ENCODE measurements around the gene AGK. TPM values are rescaled to one million over a fixed set of nuclear protein-coding genes. Genes with fewer than 3 reads are reported as not detected.

AGK gene
- total and polyA plus RNA-seq, 12 donors, result 17.7 to 45.1 (median 38.3) TPM

- Histone ChIP-seq H3K4me1 (peaks cover 4 to 34% (median 15%) of the 10 kb centered on the region in 9 donors), H3K36me3 (peaks cover 0 to 54% (median 0%) of the 10 kb centered on the region in 9 donors), H3K9me3 (peaks cover 0 to 20% (median 0%) of the 10 kb centered on the region in 11 donors), H3K4me3 (no peak overlapping the region), H3K27ac (no peak overlapping the region), H3K27me3 (no peaks in the 10 kb centered on the region)
- DNase-seq (no peak), ATAC-seq (no peak)
- 94 to 96% methylated on average over 1 of the region's 1 CpG for WGBS, 2 donors
- intact Hi-C loops (cut with DNase I), result loop anchor here in 3 of 10 donors (10.0 kb wide), 1 partner anchor 85 kb away; no protein-coding TSS in a partner anchor
- TF ChIP-seq CTCF (IDR thresholded peaks at IDR 0.05), result no peak
Observed at GRCh38 chr7:141559961-141560360, 8.8 kb downstream of the AGK start.

GRCh38 chr7:141562036-141562435 is 10.8 kb downstream of the AGK start:
- no peak for TF ChIP-seq CTCF (IDR thresholded peaks at IDR 0.05)
- WGBS, 2 donors, result 68 to 76% methylated on average over 5 of the region's 5 CpGs
- intact Hi-C loops (cut with DNase I), result no loop called here
- Histone ChIP-seq H3K27me3 (no peaks in the 10 kb centered on the region), H3K4me1 (peaks cover 4 to 34% (median 15%) of the 10 kb centered on the region in 9 donors), H3K27ac (peak overlapping the region in 9 of 10 donors; percentile 31 to 79 (median 63)), H3K36me3 (peaks cover 0 to 54% (median 18%) of the 10 kb centered on the region in 9 donors), H3K4me3 (no peak overlapping the region), H3K9me3 (peaks cover 0 to 20% (median 0%) of the 10 kb centered on the region in 11 donors)
- peak in 7 of 8 donors; percentile 8 to 43 (median 34) for ATAC-seq
- DNase-seq, result no peak

GRCh38 chr7:141562543-141562942 is 11.3 kb downstream of the AGK start:
- Histone ChIP-seq H3K4me1 (peaks cover 4 to 36% (median 15%) of the 10 kb centered on the region in 9 donors), H3K27ac (peak overlapping the region in 9 of 10 donors; percentile 31 to 79 (median 63)), H3K9me3 (peaks cover 0 to 20% (median 0%) of the 10 kb centered on the region in 11 donors), H3K27me3 (no peaks in the 10 kb centered on the region), H3K36me3 (peaks cover 0 to 54% (median 23%) of the 10 kb centered on the region in 9 donors), H3K4me3 (no peak overlapping the region)
- intact Hi-C loops (cut with DNase I), result no loop called here
- 56 to 74% methylated on average over 5 of the region's 5 CpGs for WGBS, 2 donors
- DNase-seq (no peak), ATAC-seq (peak; percentile 49 to 90 (median 79))
- no peak for TF ChIP-seq CTCF (IDR thresholded peaks at IDR 0.05)

GRCh38 chr7:141562972-141563371 is 11.8 kb downstream of the AGK start:
- no peak for DNase-seq
- Histone ChIP-seq H3K36me3 (peaks cover 0 to 57% (median 23%) of the 10 kb centered on the region in 9 donors), H3K9me3 (peaks cover 0 to 20% (median 0%) of the 10 kb centered on the region in 11 donors), H3K4me1 (peaks cover 5 to 38% (median 15%) of the 10 kb centered on the region in 9 donors), H3K4me3 (no peak overlapping the region), H3K27ac (peak overlapping the region in 8 of 10 donors; percentile 31 to 79 (median 62)), H3K27me3 (no peaks in the 10 kb centered on the region)
- ATAC-seq, result no peak
- intact Hi-C loops (cut with DNase I), result no loop called here
- TF ChIP-seq CTCF (IDR thresholded peaks at IDR 0.05), result no peak
- 84 to 93% methylated on average over 2 of the region's 2 CpGs for WGBS, 2 donors

Measured in heart right ventricle (tissue), 16 donors.